Ovary (tissue), 9 donors: Measurements from ENCODE around the gene PLBD2. TPM values are rescaled to one million over a fixed set of nuclear protein-coding genes. Genes with fewer than 3 reads are reported as not detected.

Source experiments
- DNase-seq, 5 donors: peaks; one replicate each; pipeline ENCODE4 v3.0.0-alpha.2; 2019 to 2020
- H3K27ac ChIP-seq, 2 donors: fragments of 200-600 bp; one replicate each; pipeline versions ENCODE4 v1.5.1 to v1.8.0; 2019 to 2022
- H3K27me3 ChIP-seq: fragments of 200-600 bp; one replicate; pipeline ENCODE4 v1.8.0; 2022
- H3K36me3 ChIP-seq: fragments of 200-600 bp; sonication (generic); one replicate; pipeline ENCODE4 v1.5.1; 2019
- H3K4me1 ChIP-seq: one replicate; pipeline ENCODE4 v1.8.1; 2013; ENCODE audit warnings: mild to moderate bottlenecking, moderate library complexity; ENCODE audit not compliant: insufficient read depth
- H3K4me3 ChIP-seq: fragments of 200-600 bp; sonication (generic); one replicate; pipeline ENCODE4 v1.5.1; 2017
- H3K9me3 ChIP-seq, 2 donors: fragments of 200-600 bp in 1 of 2; sonication (generic) in 1 of 2; one replicate each; pipeline versions ENCODE4 v1.5.1 to v1.8.1; 2013 to 2019; ENCODE audit warnings: mild to moderate bottlenecking in 1 of 2, moderate library complexity in 1 of 2
- EP300 ChIP-seq: sonication (generic); formaldehyde crosslinking; IDR thresholded peaks from one replicate; pipeline ENCODE4 v1.6.1; 2017; ENCODE audit warnings: antibody characterized with exemption
- POLR2A ChIP-seq: fragments of 450-650 bp; IDR thresholded peaks from one replicate; pipeline ENCODE4 v1.6.1; 2017; ENCODE audit warnings: antibody characterized with exemption, mild to moderate bottlenecking, moderate library complexity
- WGBS, 3 donors: extraction: QIAGEN DNeasy Blood & Tissue Kit in 1 of 3; methylation state at CpG; one replicate each; pipeline versions ENCODE4 v1.1.5 to v1.1.7; 2013 to 2017; 5-methylcytosine and 5-hydroxymethylcytosine counted together
- intact Hi-C, 4 donors: fragments of 100-400 bp; cut with DNase I; formaldehyde crosslinking; loops; one replicate each; pipeline versions ENCODE4 v1.11.0 to v1.15.1; 2022 to 2023
- polyA plus RNA-seq, 2 donors: library from polyadenylated mRNA; stranded (reverse); fragments of 200-250 nt in 1 of 2; fragments of 350-450 nt in 1 of 2; fragmentation: Illumina TruSeq in 1 of 2; extraction: RNeasy Lipid Tissue Mini Kit (QIAGEN cat#74804) in 1 of 2; gene quantifications; one replicate each; pipeline ENCODE4 v1.2.3, GENCODE V29; 2013 to 2014
- total RNA-seq, 7 donors: library from RNA; depleted of rRNA in 2 of 7; stranded (reverse); fragments of >200 nt in 2 of 7; fragmentation: NEBNext Ultra II Directional in 3 of 7; extraction: Animal tissue kit (Norgen Biotek cat#: 25700) in 3 of 7; gene quantifications; one replicate each; pipeline versions ENCODE4 v1.1.0 to v1.2.4, GENCODE V29; 2016 to 2023
- TF ChIP-seq, protein P1 (sequence below), 3 donors: fragments of 450-650 bp in 2 of 3; fragments of 200-600 bp in 1 of 3; IDR thresholded peaks; one replicate each; pipeline versions ENCODE4 v1.5.1 to v1.8.0; 2016 to 2022; ENCODE audit warnings: antibody characterized with exemption in 3 of 3, mild to moderate bottlenecking in 1 of 3
- donor health status: DM: no; HTN: no; CAD: no; lungs with moderate emphysema.
- donor health status: DM: no; HTN: no; CAD: no.
- donor health status: Bipolar disorder and iron deficiency.
- donor health status: DM: yes; HTN: yes; CAD: no.
- donor health status: DM: no; HTN: no; CAD: no.
- donor health status: DM: yes; HTN: yes; CAD: no.

The PLBD2 gene
- total and polyA plus RNA-seq, 9 donors: 31.5 to 135 (median 81.9) TPM

DNA sequence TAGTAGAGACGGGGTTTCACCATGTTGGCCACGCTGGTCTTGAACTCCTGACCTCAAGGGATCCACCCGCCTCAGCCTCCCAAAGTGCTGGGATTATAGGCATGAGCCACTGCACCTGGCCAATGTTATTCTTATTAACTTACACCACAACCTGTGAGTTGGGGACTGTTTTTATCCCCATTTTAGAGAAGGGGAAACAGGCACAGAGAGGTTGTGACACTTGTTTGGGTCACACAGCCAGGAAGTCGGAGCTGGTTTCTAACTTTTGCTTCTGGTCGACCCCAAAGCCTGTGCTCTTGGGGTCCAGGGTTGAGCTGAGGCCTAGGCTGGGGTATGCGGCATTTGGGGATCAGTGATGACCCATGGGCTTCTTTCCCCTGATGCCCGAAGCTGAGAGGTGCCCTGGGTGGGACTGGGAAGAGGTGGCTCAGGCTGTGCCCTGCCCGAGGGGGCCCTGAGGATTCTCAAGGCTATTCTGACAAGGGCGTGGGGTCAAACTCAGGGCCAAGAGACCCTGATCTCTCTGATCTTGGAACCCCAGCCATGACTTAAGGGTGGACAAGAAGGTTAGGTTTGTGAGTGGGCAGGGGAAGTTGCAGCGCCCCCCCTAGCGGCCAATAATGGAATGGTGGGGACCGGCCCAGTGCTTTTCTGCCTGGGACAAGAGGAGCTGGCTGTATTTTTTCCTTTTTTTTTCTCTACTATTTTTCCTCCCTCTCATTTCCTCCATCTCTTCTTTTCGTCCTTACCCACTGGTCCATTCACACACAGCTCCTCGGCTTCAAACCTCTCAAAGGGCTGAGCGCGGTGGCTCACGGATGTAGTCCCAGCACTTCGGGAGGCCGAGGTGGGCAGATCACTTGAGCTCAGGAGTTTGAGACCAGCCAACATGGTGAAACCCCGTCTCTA lies 66.8 kb downstream of the PLBD2 start:
- Histone ChIP-seq H3K9me3 (no peaks in the 10 kb centered on the region), H3K27ac (no peak overlapping the region), H3K4me1 (peaks cover 7% of the 10 kb centered on the region), H3K4me3 (no peak overlapping the region), H3K27me3 (no peaks in the 10 kb centered on the region), H3K36me3 (no peaks in the 10 kb centered on the region)
- peak in 4 of 5 donors; percentile 44 to 64 (median 52) for DNase-seq
- WGBS, 3 donors: 64 to 68% (median 66%) methylated on average over 20 of the region's 20 CpGs
- TF ChIP-seq EP300 (no peak), POLR2A (no peak)
- TF ChIP-seq, protein P1, sequence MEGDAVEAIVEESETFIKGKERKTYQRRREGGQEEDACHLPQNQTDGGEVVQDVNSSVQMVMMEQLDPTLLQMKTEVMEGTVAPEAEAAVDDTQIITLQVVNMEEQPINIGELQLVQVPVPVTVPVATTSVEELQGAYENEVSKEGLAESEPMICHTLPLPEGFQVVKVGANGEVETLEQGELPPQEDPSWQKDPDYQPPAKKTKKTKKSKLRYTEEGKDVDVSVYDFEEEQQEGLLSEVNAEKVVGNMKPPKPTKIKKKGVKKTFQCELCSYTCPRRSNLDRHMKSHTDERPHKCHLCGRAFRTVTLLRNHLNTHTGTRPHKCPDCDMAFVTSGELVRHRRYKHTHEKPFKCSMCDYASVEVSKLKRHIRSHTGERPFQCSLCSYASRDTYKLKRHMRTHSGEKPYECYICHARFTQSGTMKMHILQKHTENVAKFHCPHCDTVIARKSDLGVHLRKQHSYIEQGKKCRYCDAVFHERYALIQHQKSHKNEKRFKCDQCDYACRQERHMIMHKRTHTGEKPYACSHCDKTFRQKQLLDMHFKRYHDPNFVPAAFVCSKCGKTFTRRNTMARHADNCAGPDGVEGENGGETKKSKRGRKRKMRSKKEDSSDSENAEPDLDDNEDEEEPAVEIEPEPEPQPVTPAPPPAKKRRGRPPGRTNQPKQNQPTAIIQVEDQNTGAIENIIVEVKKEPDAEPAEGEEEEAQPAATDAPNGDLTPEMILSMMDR (IDR thresholded peaks at IDR 0.05): peak in 2 of 3 donors; percentile 33 to 47
- intact Hi-C loops: loop anchor here in 1 of 4 donors (10.0 kb wide), 1 partner anchor 120 kb away; no protein-coding TSS in a partner anchor

DNA sequence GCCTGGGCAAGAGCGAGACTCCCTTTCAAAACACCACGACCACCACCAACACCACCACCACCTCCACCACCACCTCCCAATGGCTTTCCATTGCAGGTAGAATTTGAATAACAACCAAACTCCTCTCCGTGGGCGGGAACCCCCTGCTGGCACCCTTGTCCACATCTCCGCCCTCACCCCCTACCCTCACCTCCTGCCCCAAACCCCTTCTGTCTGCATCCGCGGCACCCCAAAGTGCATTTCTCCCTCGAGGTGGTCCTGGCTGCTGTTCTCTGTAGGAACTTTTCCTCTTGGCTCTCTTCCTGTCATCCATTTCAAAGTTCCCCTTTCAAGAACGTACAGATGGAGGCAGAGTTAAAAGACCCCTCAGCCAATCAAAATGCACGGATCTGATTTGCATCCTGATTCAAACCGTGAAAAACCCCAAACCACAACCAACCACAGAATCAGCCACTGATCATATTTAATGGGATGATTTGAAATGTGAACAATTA lies 67.6 kb downstream of the PLBD2 start:
- Histone ChIP-seq H3K27ac (no peak overlapping the region), H3K4me1 (peaks cover 7% of the 10 kb centered on the region), H3K4me3 (no peak overlapping the region), H3K27me3 (no peaks in the 10 kb centered on the region), H3K9me3 (no peaks in the 10 kb centered on the region), H3K36me3 (no peaks in the 10 kb centered on the region)
- no peak for DNase-seq
- intact Hi-C loops: loop anchor here in 1 of 4 donors (10.0 kb wide), 1 partner anchor 121 kb away; no protein-coding TSS in a partner anchor
- TF ChIP-seq EP300: no peak
- TF ChIP-seq POLR2A: no peak
- TF ChIP-seq, protein P1 (IDR thresholded peaks at IDR 0.05): no peak
- WGBS, 3 donors: 51 to 61% (median 61%) methylated on average over 11 of the region's 11 CpGs

DNA sequence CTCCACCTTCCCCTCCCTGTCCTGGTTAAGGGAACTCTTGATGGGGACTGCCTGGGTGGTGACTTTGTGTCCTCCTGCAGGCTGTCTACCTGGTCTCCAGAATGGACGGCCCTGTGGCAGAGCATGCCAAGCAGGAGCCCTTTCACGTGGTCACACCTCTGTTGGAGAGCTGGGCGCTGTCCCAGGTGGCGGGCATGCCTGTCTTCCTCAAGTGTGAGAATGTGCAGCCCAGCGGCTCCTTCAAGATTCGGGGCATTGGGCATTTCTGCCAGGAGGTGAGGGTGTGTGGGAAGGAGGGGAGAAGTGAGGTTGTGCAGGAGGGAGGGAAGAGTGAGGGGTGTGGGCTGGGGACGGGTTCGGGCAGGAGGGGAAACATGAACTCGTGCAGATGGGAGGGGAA lies 69.5 kb downstream of the PLBD2 start:
- no peak for DNase-seq
- Histone ChIP-seq H3K4me1 (peaks cover under 1% of the 10 kb centered on the region), H3K27ac (no peak overlapping the region), H3K36me3 (no peaks in the 10 kb centered on the region), H3K27me3 (no peaks in the 10 kb centered on the region), H3K4me3 (no peak overlapping the region), H3K9me3 (no peaks in the 10 kb centered on the region)
- TF ChIP-seq POLR2A: no peak
- TF ChIP-seq EP300: no peak
- TF ChIP-seq, protein P1 (IDR thresholded peaks at IDR 0.05): no peak
- intact Hi-C loops: loop anchor here in 1 of 4 donors (10.0 kb wide), 1 partner anchor 123 kb away; no protein-coding TSS in a partner anchor
- WGBS, 3 donors: 69 to 75% (median 71%) methylated on average over 9 of the region's 9 CpGs

DNA sequence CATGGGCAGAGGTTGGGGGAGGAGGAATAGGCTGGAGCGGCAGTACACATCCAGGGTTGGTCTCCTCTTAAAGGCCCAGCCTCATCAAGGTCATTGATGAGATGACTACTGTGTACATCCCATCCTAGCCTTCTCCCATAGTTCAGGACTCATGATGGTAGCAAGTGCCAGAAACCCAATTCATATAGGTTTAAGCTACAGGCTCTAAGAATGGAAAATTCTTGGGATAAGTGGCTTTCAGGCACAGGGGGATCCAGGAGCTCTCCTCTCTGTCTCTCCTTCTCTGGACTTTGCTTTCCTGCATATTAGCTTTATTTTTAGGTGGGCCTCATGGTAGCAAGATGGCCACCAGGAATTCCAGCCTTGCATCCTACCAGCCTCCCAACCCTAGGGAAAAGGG lies 70.1 kb downstream of the PLBD2 start:
- no peaks in the 10 kb centered on the region for H3K36me3 ChIP-seq
- no peak overlapping the region for H3K27ac ChIP-seq
- 83 to 92% (median 84%) methylated on average over 1 of the region's 1 CpG for WGBS, 3 donors
- TF ChIP-seq EP300 (no peak), POLR2A (no peak)
- TF ChIP-seq, protein P1 (IDR thresholded peaks at IDR 0.05): no peak
- no peaks in the 10 kb centered on the region for H3K27me3 ChIP-seq
- DNase-seq: no peak
- H3K4me3 ChIP-seq: no peak overlapping the region
- H3K4me1 ChIP-seq: no peaks in the 10 kb centered on the region
- intact Hi-C loops: loop anchor here in 1 of 4 donors (10.0 kb wide), 1 partner anchor 124 kb away; no protein-coding TSS in a partner anchor
- H3K9me3 ChIP-seq: no peaks in the 10 kb centered on the region
